Common myeloid progenitor, CD34-positive (primary cell): ENCODE results near the gene GRIP2.

Source experiments
- CTCF ChIA-PET: fragments of 350-600 bp; sonication (Branson Sonifier 250); formaldehyde crosslinking; loops from one replicate; lab custom pipeline; 2021; ENCODE audit warnings: antibody characterized with exemption; lab: Charles Lee
- POLR2A ChIA-PET: fragments of 350-600 bp; sonication (Branson Sonifier 250); formaldehyde crosslinking; loops from one replicate; lab custom pipeline; 2021; ENCODE audit warnings: antibody characterized with exemption; lab: Charles Lee
- DNase-seq, 3 donors: peaks; one replicate each; pipeline versions ENCODE4 v3.0.0 to v3.0.0-alpha.2; 2013
- H3K27ac ChIP-seq, 2 experiments: 1 replicate in 1 of 2; 2 replicates in 1 of 2; pipeline ENCODE4 v1.7.0; 2013; ENCODE audit warnings: inconsistent platforms in 2 of 2, low read length in 2 of 2, mild to moderate bottlenecking in 2 of 2, low read depth in 1 of 2, moderate library complexity in 1 of 2; ENCODE audit not compliant: severe bottlenecking in 2 of 2, insufficient read depth in 1 of 2, poor library complexity in 1 of 2
- H3K27me3 ChIP-seq, 5 experiments: replicated peaks in 2 of 5; 1 replicate in 3 of 5; 2 replicates in 2 of 5; pipeline versions ENCODE4 v1.6.1 to v1.7.0; 2013; ENCODE audit warnings: low read length in 4 of 5, mild to moderate bottlenecking in 2 of 5, moderate library complexity in 2 of 5, inconsistent platforms in 1 of 5; ENCODE audit not compliant: insufficient read depth in 5 of 5, control insufficient read depth in 4 of 5
- H3K36me3 ChIP-seq, 4 experiments: 1 replicate in 2 of 4; 2 replicates in 2 of 4; pipeline versions ENCODE4 v1.6.1 to v1.7.0; 2013; ENCODE audit warnings: low read length in 3 of 4, control low read depth in 1 of 4, mild to moderate bottlenecking in 1 of 4; ENCODE audit not compliant: control insufficient read depth in 4 of 4, insufficient read depth in 4 of 4
- H3K4me1 ChIP-seq, 4 experiments: 1 replicate in 3 of 4; 2 replicates in 1 of 4; pipeline versions ENCODE4 v1.6.1 to v1.7.1; 2013; ENCODE audit warnings: low read length in 3 of 4, mild to moderate bottlenecking in 3 of 4, control low read depth in 1 of 4, inconsistent platforms in 1 of 4, moderate library complexity in 1 of 4; ENCODE audit not compliant: control insufficient read depth in 4 of 4, insufficient read depth in 4 of 4; ENCODE audit errors: control extremely low read depth in 1 of 4
- H3K4me3 ChIP-seq, 7 experiments: 1 replicate in 4 of 7; 2 replicates in 3 of 7; pipeline versions ENCODE4 v1.5.1 to v1.7.0; 2013; ENCODE audit warnings: mild to moderate bottlenecking in 7 of 7, low read length in 6 of 7, moderate library complexity in 6 of 7, inconsistent platforms in 2 of 7, low read depth in 2 of 7, control low read depth in 1 of 7; ENCODE audit not compliant: insufficient read depth in 4 of 7, control insufficient read depth in 1 of 7; ENCODE audit errors: extremely low read depth in 1 of 7
- H3K9me3 ChIP-seq, 5 experiments: 1 replicate in 4 of 5; 2 replicates in 1 of 5; pipeline versions ENCODE4 v1.6.1 to v1.7.1; 2013; ENCODE audit warnings: low read length in 4 of 5, mild to moderate bottlenecking in 2 of 5, inconsistent platforms in 1 of 5, low read depth in 1 of 5, moderate library complexity in 1 of 5; ENCODE audit not compliant: control insufficient read depth in 4 of 5, insufficient read depth in 2 of 5; ENCODE audit errors: control extremely low read depth in 1 of 5
- WGBS: methylation state at CpG from one replicate; pipeline ENCODE4 v1.1.5; 2013; ENCODE audit not compliant: insufficient coverage; 5-methylcytosine and 5-hydroxymethylcytosine counted together

The GRIP2 gene

GRCh38 chr3:14562121-14562890 lies 22.2 kb upstream of the GRIP2 start:
- Histone ChIP-seq H3K27me3 (peaks cover 0 to 88% (median 14%) of the 10 kb centered on the region in 5 experiments), H3K4me3 (no peak overlapping the region), H3K9me3 (no peaks in the 10 kb centered on the region), H3K36me3 (no peaks in the 10 kb centered on the region), H3K27ac (no peak overlapping the region), H3K4me1 (peaks cover 0 to 14% (median 3%) of the 10 kb centered on the region in 4 experiments)
- DNase-seq, result no peak
- CTCF ChIA-PET, result no interaction called here
- 36% methylated on average over 9 of the region's 14 CpGs for WGBS
- POLR2A ChIA-PET, result no interaction called here

- DNase-seq, result no peak
- WGBS, result 100% methylated on average over 5 of the region's 8 CpGs
- CTCF ChIA-PET, result no interaction called here
- POLR2A ChIA-PET, result no interaction called here
- Histone ChIP-seq H3K9me3 (no peaks in the 10 kb centered on the region), H3K27me3 (peaks cover 0 to 90% (median 16%) of the 10 kb centered on the region in 5 experiments), H3K36me3 (no peaks in the 10 kb centered on the region), H3K4me1 (peaks cover 0 to 11% (median 2%) of the 10 kb centered on the region in 4 experiments), H3K4me3 (no peak overlapping the region), H3K27ac (no peak overlapping the region)
Observed at GRCh38 chr3:14561051-14561960, 21.2 kb upstream of the GRIP2 start.

DNA sequence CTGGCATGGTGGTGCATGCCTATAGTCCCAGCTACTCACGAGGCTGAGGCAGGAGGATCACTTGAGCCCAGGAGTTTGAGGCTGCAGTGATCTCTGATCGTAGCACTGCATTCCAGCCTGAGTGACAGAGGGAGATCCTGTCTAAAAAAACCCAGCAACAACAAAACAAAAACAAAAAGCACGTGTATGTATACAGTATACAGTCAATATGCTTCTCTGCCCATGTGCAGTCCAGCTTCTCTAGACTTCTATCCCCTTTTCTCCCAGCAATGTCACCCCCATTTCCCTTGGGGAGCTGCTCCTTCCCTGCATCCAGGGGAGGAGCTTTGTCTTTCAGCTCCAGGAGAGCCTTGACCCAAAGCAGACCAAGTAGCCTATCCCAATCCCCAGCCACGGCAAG lies 20.0 kb upstream of the GRIP2 start:
- Histone ChIP-seq H3K27me3 (peaks cover 0 to 95% (median 16%) of the 10 kb centered on the region in 5 experiments), H3K27ac (no peak overlapping the region), H3K4me1 (peaks cover 0 to 9% (median 5%) of the 10 kb centered on the region in 4 experiments), H3K9me3 (no peaks in the 10 kb centered on the region), H3K4me3 (no peak overlapping the region), H3K36me3 (no peaks in the 10 kb centered on the region)
- 91% methylated on average over 4 of the region's 4 CpGs for WGBS
- POLR2A ChIA-PET, result no interaction called here
- no peak for DNase-seq
- CTCF ChIA-PET, result interaction anchor here (3.4 kb wide), 1 partner anchor 12 kb away, joined by 14 read pairs; no protein-coding TSS in a partner anchor

DNA sequence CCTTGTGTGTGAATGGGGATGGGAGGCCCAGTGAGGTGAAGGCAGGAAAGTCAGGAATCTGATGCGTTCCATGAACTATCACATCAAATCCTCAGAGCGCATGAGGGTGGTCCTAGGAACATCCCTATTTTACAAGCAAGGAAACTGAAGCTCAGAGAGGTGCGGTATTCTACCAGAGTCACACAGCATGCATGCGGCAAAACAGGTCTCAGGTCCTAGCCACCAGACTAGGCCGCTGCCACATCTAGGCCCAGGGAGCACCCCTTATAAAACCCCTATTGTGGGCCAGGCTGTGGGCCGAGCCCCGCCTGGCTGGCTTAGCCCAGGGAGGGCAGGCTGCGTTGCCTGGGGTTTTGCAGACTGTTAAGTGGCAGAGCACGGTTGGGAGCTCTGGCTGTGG lies 17.9 kb upstream of the GRIP2 start:
- WGBS, result 95% methylated on average over 9 of the region's 9 CpGs
- no peak for DNase-seq
- CTCF ChIA-PET, result interaction anchor here (3.4 kb wide), 1 partner anchor 10 kb away, joined by 14 read pairs; no protein-coding TSS in a partner anchor
- H3K36me3 ChIP-seq, result no peaks in the 10 kb centered on the region
- H3K9me3 ChIP-seq, result no peaks in the 10 kb centered on the region
- H3K4me3 ChIP-seq, result no peak overlapping the region
- H3K27ac ChIP-seq, result no peak overlapping the region
- H3K27me3 ChIP-seq, result peaks cover 0 to 91% (median 19%) of the 10 kb centered on the region in 5 experiments
- H3K4me1 ChIP-seq, result peaks cover 0 to 14% (median 9%) of the 10 kb centered on the region in 4 experiments
- POLR2A ChIA-PET, result no interaction called here

DNA sequence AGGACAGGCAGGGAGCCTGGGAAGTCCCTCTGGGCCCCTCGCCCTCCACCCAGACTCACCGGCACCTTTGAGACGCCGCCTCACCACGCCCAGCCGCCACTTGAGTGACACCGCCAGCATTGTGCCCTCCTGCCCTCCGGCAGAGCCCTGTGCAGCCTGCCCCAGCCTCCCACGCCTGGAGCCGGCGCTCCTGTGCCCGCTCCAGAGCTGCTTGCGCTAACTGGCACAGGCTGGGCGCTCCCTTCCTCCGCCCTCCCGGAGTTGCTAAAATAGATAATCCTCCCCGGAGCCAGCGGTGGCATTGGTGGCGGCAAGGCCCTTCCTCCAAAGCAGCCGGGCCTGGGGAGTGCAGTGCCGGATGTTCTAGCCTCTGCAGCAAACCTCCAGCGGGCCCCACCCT lies 15.7 kb upstream of the GRIP2 start:
- 14% methylated on average over 21 of the region's 22 CpGs for WGBS
- Histone ChIP-seq H3K9me3 (no peaks in the 10 kb centered on the region), H3K4me3 (no peak overlapping the region), H3K4me1 (peaks cover 0 to 11% (median 9%) of the 10 kb centered on the region in 4 experiments), H3K27me3 (peaks cover 0 to 88% (median 19%) of the 10 kb centered on the region in 5 experiments), H3K36me3 (no peaks in the 10 kb centered on the region), H3K27ac (no peak overlapping the region)
- peak in 1 of 3 donors; percentile 56 for DNase-seq
- ChIA-PET CTCF (interaction anchor here (1.4 kb wide), 1 partner anchor 10 kb away, joined by 4 read pairs; no protein-coding TSS in a partner anchor), POLR2A (no interaction called here)

DNA sequence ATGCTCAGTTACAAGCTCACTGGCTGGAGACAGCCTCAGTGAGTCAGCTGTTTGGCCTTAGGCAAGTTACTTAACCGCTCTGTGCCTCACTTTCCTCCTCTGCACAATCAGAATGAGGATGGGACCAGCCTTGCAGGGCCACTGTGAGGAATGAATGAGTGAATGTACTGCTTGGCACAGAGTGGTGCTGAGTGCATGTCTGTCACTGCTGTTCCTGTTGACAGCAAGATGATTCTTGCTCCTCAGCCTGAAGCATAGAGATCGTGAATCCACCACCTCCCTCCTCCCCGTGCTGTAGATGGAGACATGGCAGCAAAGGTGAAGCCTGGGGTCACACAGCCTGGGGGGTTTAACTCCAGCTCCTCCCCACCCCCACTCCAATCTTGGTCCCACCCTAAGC lies 14.6 kb upstream of the GRIP2 start:
- Histone ChIP-seq H3K36me3 (no peaks in the 10 kb centered on the region), H3K4me1 (peaks cover 0 to 11% (median 9%) of the 10 kb centered on the region in 4 experiments), H3K27me3 (peaks cover 0 to 88% (median 19%) of the 10 kb centered on the region in 5 experiments), H3K9me3 (no peaks in the 10 kb centered on the region), H3K4me3 (no peak overlapping the region), H3K27ac (no peak overlapping the region)
- ChIA-PET POLR2A (no interaction called here), CTCF (interaction anchor here (2.2 kb wide), 1 partner anchor 12 kb away, joined by 4 read pairs; no protein-coding TSS in a partner anchor)
- 81% methylated on average over 3 of the region's 3 CpGs for WGBS
- DNase-seq, result no peak
